LNCaP clone FGC (cell line): ENCODE measurements around the gene NDUFAF4.

ENCODE experiments used
- DNase-seq: peaks from one replicate; pipeline ENCODE4 v3.0.0-alpha.2; 2011; ENCODE audit warnings: low read depth
- H3K4me3 ChIP-seq: 2 replicates; pipeline ENCODE4 v1.5.1; 2011; ENCODE audit warnings: mild to moderate bottlenecking, low read depth, low read length, control low read depth
- TF ChIP-seq, protein P1 (sequence below): IDR thresholded peaks from 2 replicates; pipeline ENCODE4 v1.5.1; 2012; ENCODE audit warnings: mild to moderate bottlenecking; ENCODE audit not compliant: control insufficient read depth, insufficient read depth; ENCODE audit errors: extremely low read depth

NDUFAF4 gene

DNA sequence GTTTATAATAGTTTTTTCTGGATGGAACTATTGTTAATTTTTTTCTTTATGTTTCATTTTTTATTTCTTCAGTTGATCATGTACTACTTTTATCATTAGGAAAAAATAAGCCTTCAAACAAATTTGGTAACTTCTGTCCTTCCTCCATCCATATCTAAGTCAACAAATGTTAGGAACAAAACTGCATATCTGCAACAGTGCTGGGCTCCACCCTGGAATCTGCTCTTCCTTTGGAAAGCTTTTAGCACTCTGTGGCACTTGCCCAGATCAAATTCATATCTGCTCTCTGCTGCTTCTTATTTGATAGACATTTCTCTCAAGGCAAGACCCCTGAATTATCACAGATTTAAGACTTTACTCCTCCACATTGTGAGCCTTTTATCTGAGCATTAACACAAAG is 36.1 kb downstream of the NDUFAF4 start:
- TF ChIP-seq, protein P1, sequence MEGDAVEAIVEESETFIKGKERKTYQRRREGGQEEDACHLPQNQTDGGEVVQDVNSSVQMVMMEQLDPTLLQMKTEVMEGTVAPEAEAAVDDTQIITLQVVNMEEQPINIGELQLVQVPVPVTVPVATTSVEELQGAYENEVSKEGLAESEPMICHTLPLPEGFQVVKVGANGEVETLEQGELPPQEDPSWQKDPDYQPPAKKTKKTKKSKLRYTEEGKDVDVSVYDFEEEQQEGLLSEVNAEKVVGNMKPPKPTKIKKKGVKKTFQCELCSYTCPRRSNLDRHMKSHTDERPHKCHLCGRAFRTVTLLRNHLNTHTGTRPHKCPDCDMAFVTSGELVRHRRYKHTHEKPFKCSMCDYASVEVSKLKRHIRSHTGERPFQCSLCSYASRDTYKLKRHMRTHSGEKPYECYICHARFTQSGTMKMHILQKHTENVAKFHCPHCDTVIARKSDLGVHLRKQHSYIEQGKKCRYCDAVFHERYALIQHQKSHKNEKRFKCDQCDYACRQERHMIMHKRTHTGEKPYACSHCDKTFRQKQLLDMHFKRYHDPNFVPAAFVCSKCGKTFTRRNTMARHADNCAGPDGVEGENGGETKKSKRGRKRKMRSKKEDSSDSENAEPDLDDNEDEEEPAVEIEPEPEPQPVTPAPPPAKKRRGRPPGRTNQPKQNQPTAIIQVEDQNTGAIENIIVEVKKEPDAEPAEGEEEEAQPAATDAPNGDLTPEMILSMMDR = no peak
- DNase-seq = no peak
- no peak overlapping the region for H3K4me3 ChIP-seq

DNA sequence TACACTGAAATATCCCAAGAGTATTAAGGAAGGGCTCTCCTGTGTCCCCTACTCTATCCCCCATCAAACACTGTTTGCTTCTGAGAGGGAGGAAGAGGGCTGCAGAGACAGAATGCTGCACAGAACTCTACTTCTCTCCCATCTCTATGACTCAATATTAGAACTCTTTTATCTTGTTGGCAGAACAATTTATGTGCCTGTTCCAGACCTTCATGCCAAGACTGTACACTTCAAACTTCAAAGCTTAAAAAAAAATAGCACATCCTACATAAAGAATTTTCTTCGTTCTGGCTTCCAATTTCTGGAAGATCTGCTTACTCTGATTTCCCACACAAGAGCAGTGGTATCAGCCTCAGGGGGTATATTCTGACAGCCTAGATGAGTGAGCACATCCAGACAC is 40.8 kb downstream of the NDUFAF4 start:
- TF ChIP-seq, protein P1 = no peak
- H3K4me3 ChIP-seq = no peak overlapping the region
- DNase-seq = no peak

DNA sequence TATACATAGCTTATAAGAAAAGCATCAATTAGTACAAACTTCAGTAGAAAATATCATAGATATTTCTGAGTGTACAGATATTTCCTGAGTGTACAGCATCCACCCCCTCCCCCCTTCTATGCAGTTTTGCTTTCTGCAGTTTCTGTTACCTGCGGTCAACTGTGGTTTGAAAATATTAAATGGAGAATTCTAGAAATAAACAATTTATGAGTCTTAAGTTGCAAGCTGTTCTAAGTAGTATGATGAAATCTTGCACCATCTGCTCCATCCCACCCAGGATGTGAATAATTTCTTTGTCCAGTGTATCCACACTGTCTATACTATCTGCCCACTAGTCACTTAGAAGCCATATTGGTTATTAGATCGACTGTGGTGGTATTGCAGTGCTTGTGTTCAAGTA is 44.6 kb downstream of the NDUFAF4 start:
- TF ChIP-seq, protein P1 = no peak
- no peak overlapping the region for H3K4me3 ChIP-seq
- DNase-seq = no peak

DNA sequence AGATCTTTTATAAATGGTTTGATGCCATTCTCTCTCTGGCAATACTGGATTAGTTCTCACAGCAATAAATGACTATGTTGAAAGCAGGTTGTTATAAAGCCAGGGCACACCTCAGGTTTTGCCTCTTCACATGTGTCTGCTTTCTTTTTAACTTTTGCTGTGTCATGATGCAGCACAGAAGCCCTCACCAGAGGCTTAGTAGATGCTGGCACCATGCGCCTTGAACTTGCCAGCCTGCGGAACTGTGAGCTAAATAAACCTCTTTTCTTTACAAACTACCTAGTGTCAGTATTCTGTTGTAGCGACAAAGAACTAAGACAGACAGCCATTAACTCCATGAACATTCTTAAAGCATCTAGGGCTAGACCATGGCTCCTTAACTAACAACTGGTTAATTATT is 45.1 kb downstream of the NDUFAF4 start:
- H3K4me3 ChIP-seq = no peak overlapping the region
- TF ChIP-seq, protein P1 = no peak
- DNase-seq = no peak

DNA sequence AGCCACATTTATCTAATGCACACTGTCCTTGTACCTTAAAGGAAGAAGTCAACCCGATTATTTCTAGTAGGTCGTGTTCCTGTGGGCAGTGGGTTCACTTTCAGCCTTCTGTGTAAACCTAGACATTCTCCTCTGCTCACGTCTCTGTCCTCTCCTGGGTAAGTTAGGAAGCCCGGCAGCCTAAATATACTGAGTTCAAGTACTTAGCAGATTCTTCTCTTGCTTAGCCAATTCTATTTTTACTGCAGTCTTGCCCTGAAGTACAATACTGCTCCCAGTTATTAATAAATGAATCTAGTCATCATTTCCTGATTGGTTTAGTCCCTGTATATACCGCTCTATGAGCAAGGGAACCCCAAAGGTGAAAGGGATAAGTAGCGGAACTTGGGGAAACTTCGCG is 45.8 kb downstream of the NDUFAF4 start:
- no peak overlapping the region for H3K4me3 ChIP-seq
- TF ChIP-seq, protein P1 = no peak
- no peak for DNase-seq

DNA sequence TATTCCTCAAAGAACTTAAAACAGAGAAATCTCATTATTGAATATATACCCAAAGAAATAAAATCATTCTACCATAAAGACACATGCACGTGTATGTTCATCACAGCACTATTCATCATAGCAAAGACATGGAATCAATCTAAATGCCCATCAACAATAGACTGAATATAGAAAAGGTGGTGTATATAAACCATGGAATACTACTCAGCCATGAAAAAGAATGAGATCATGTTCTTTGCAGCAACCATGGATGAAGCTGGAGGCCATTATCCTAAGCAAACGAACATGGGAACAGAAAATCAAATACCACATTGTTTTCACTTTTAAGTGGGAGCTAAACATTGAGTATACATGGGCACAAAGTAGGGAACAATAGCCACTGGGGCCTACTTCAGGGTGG is 48.1 kb downstream of the NDUFAF4 start:
- TF ChIP-seq, protein P1 = no peak
- no peak overlapping the region for H3K4me3 ChIP-seq
- no peak for DNase-seq

DNA sequence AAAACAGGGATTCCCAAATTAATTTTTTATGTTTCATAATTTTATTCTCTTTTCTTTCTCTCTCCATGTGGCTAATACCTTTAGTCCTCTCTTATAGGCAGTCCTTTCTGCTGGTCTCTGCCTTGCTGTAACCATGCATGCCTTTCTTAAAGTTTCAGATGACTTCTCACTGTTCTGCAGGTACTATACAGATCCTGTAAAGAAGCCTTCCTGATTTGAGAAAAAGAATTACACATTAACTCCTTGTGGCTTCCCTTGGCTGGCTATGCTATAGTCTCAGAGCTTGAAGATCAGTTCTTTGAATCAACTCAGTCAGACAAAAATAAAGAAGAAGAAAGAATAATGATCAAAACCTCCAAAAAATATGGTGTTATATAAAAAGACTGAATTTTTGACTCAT is 53.2 kb downstream of the NDUFAF4 start:
- no peak overlapping the region for H3K4me3 ChIP-seq
- TF ChIP-seq, protein P1 = no peak
- DNase-seq = no peak
